ENCODE results near the gene HES4.
A peak's percentile ranks its signal among the peaks of the same experiment; 100 is the strongest.

Gene HES4

GRCh38 chr1:999725-1000356 is at the start of gene HES4:
Gene HES4 (minus strand): TSS chr1:1000097. CDS start chr1:999973, 124 bp downstream.
- peak; percentile 79 for DNase-seq (ENCODE audit: low spot score)

GRCh38 chr1:1048765-1049164 is 48.9 kb upstream of the HES4 start:
- DNase-seq (ENCODE audit: low spot score) = no peak

GRCh38 chr1:1047963-1048362 is 48.1 kb upstream of the HES4 start:
- DNase-seq (ENCODE audit: low spot score) = no peak

- no peak for DNase-seq (ENCODE audit: low spot score)
Observed at GRCh38 chr1:1047407-1047806, 47.5 kb upstream of the HES4 start.

GRCh38 chr1:1046767-1047166 is 46.9 kb upstream of the HES4 start:
- DNase-seq (ENCODE audit: low spot score) = no peak

- no peak for DNase-seq (ENCODE audit: low spot score)
Observed at GRCh38 chr1:1046243-1046642, 46.3 kb upstream of the HES4 start.

GRCh38 chr1:1045129-1045528 is 45.2 kb upstream of the HES4 start:
- DNase-seq (ENCODE audit: low spot score) = no peak

GRCh38 chr1:1044455-1045078 is 44.7 kb upstream of the HES4 start:
- DNase-seq (ENCODE audit: low spot score) = no peak

- no peak for DNase-seq (ENCODE audit: low spot score)
Observed at GRCh38 chr1:1043921-1044320, 44.0 kb upstream of the HES4 start.

GRCh38 chr1:1043411-1043810 is 43.5 kb upstream of the HES4 start:
- no peak for DNase-seq (ENCODE audit: low spot score)

- no peak for DNase-seq (ENCODE audit: low spot score)
Observed at GRCh38 chr1:1042835-1043234, 42.9 kb upstream of the HES4 start.

GRCh38 chr1:1041873-1042272 is 42.0 kb upstream of the HES4 start:
- no peak for DNase-seq (ENCODE audit: low spot score)

- DNase-seq (ENCODE audit: low spot score) = no peak
Observed at GRCh38 chr1:1041092-1041523, 41.2 kb upstream of the HES4 start.

- DNase-seq (ENCODE audit: low spot score) = peak; percentile 69
Observed at GRCh38 chr1:1040004-1040991, 40.4 kb upstream of the HES4 start.

GRCh38 chr1:1039145-1039910 is 39.4 kb upstream of the HES4 start:
- no peak for DNase-seq (ENCODE audit: low spot score)

- no peak for DNase-seq (ENCODE audit: low spot score)
Observed at GRCh38 chr1:1038694-1039093, 38.8 kb upstream of the HES4 start.

GRCh38 chr1:1037366-1038327 is 37.8 kb upstream of the HES4 start:
- DNase-seq (ENCODE audit: low spot score) = no peak

- DNase-seq (ENCODE audit: low spot score) = no peak
Observed at GRCh38 chr1:1035291-1035943, 35.5 kb upstream of the HES4 start.

- no peak for DNase-seq (ENCODE audit: low spot score)
Observed at GRCh38 chr1:1034439-1034781, 34.5 kb upstream of the HES4 start.

- DNase-seq (ENCODE audit: low spot score) = no peak
Observed at GRCh38 chr1:1033731-1034438, 34.0 kb upstream of the HES4 start.
